IMR-90 (cell line): ENCODE results near the gene ERMARD. TPM values are rescaled to one million over a fixed set of nuclear protein-coding genes. Genes with fewer than 3 reads are reported as not detected.

Experiments used
- polyA plus RNA-seq, 3 experiments: library from polyadenylated mRNA; depleted of rRNA; stranded (reverse); fragments of >200 nt; gene quantifications; 2 replicates each; pipeline ENCODE4 v1.2.3, GENCODE V29; 2012; ENCODE audit warnings: low replicate concordance in 1 of 3
- total RNA-seq: library from RNA; depleted of rRNA; stranded (reverse); fragments of >200 nt; gene quantifications from 2 replicates; pipeline ENCODE4 v1.2.3, GENCODE V29; 2012; rRNA removed

Gene ERMARD
- total and polyA plus RNA-seq, 2 of the 4 experiments (the other 2 are of a cell fraction): 15.1 to 25.4 TPM

Other genes starting within 250 kb of the ERMARD start
- gene WDR27, start 49.6 kb upstream of the ERMARD start, total RNA-seq: 7.0 and 7.8 TPM in 2 replicates
- 18.1 and 18.5 TPM in 2 replicates for gene WDR27, start 49.6 kb upstream of the ERMARD start, polyA plus RNA-seq (2012; rRNA removed)
- 26.7 and 44.2 TPM in 2 replicates for gene C6orf120, start 49.5 kb upstream of the ERMARD start, total RNA-seq
- 19.7 and 21.4 TPM in 2 replicates for gene C6orf120, start 49.5 kb upstream of the ERMARD start, polyA plus RNA-seq (2012; rRNA removed)
- 7.3 and 12.2 TPM in 2 replicates for gene PHF10, start 27.1 kb upstream of the ERMARD start, total RNA-seq
- 12.5 and 15.9 TPM in 2 replicates for gene PHF10, start 27.1 kb upstream of the ERMARD start, polyA plus RNA-seq (2012; rRNA removed)
- gene DYNLT2, start 50 bp upstream of the ERMARD start, total RNA-seq: 0.36 and 1.1 TPM in 2 replicates
- 0.32 and 0.44 TPM in 2 replicates for gene DYNLT2, start 50 bp upstream of the ERMARD start, polyA plus RNA-seq (2012; rRNA removed)